Ecto neural progenitor cell (in vitro differentiated cells): Measurements from ENCODE around the gene DTHD1.

Source experiments
- DNase-seq: peaks from one replicate; pipeline ENCODE4 v3.0.0-alpha.2; 2018; ENCODE audit warnings: low spot score

DTHD1 gene

GRCh38 chr4:36313703-36314102, 32.3 kb downstream of the DTHD1 start:
- DNase-seq = no peak

GRCh38 chr4:36316607-36317006, 35.2 kb downstream of the DTHD1 start:
- DNase-seq = no peak

GRCh38 chr4:36317721-36318120, 36.3 kb downstream of the DTHD1 start:
- no peak for DNase-seq

GRCh38 chr4:36320117-36320896, 38.9 kb downstream of the DTHD1 start:
- DNase-seq = no peak

GRCh38 chr4:36321176-36321575, 39.8 kb downstream of the DTHD1 start:
- DNase-seq = no peak

GRCh38 chr4:36322921-36323354, 41.5 kb downstream of the DTHD1 start:
- no peak for DNase-seq

- no peak for DNase-seq
Measured at GRCh38 chr4:36323816-36324419, 42.5 kb downstream of the DTHD1 start.

- no peak for DNase-seq
Measured at GRCh38 chr4:36324808-36325207, 43.4 kb downstream of the DTHD1 start.

- no peak for DNase-seq
Measured at GRCh38 chr4:36325499-36325898, 44.1 kb downstream of the DTHD1 start.

- DNase-seq = no peak
Measured at GRCh38 chr4:36325926-36326325, 44.5 kb downstream of the DTHD1 start.

GRCh38 chr4:36326476-36327029, 45.1 kb downstream of the DTHD1 start:
- DNase-seq = no peak

GRCh38 chr4:36327400-36327799, 46.0 kb downstream of the DTHD1 start:
- no peak for DNase-seq

GRCh38 chr4:36328130-36328529, 46.7 kb downstream of the DTHD1 start:
- DNase-seq = no peak

- DNase-seq = no peak
Measured at GRCh38 chr4:36329228-36329627, 47.8 kb downstream of the DTHD1 start.

- no peak for DNase-seq
Measured at GRCh38 chr4:36330796-36331195, 49.4 kb downstream of the DTHD1 start.

- no peak for DNase-seq
Measured at GRCh38 chr4:36332023-36332781, 50.8 kb downstream of the DTHD1 start.

- no peak for DNase-seq
Measured at GRCh38 chr4:36332782-36333131, 51.3 kb downstream of the DTHD1 start.

- no peak for DNase-seq
Measured at GRCh38 chr4:36333303-36333877, 52.0 kb downstream of the DTHD1 start.

GRCh38 chr4:36337665-36338185, 56.3 kb downstream of the DTHD1 start:
- DNase-seq = no peak

- DNase-seq = no peak
Measured at GRCh38 chr4:36338973-36339372, 57.6 kb downstream of the DTHD1 start.

- DNase-seq = no peak
Measured at GRCh38 chr4:36341936-36342335, 60.5 kb downstream of the DTHD1 start.

GRCh38 chr4:36343501-36344175, 62.2 kb downstream of the DTHD1 start:
- no peak for DNase-seq
